HepG2 (cell line): ENCODE measurements around the gene IFNA8. TPM values are rescaled to one million over a fixed set of nuclear protein-coding genes. Genes with fewer than 3 reads are reported as not detected.
A peak's percentile ranks its signal among the peaks of the same experiment; 100 is the strongest.

Experiments
- ATAC-seq: fragments of 200-7000 bp; cut with Tn5 transposase; 3 replicates; pipeline ENCODE4 v1.9.1; 2020; ENCODE audit warnings: mild to moderate bottlenecking, moderate library complexity
- BruUV-seq: library from RNA; stranded (reverse); fragments of 400-500 nt; replicated peaks from 2 replicates; lab custom pipeline; 2021; lab: Mats Ljungman, UMichigan
- CTCF ChIA-PET: fragments of 300-600 bp; formaldehyde crosslinking; extraction: SDS; loops from one replicate; lab custom pipeline; 2021; ENCODE audit warnings: low total read pairs, inconsistent platforms, low intra/inter-chr PET ratio; lab: Yijun Ruan, JAX
- POLR2A ChIA-PET: fragments of 350-600 bp; sonication (Branson Sonifier 250); formaldehyde crosslinking; loops from one replicate; lab custom pipeline; 2020; ENCODE audit warnings: antibody characterized with exemption, inconsistent platforms; lab: Yijun Ruan, JAX
- DNase-seq: peaks from one replicate; pipeline ENCODE4 v3.0.0-alpha.2; 2015; ENCODE audit warnings: low spot score
- FAIRE-seq: peaks from 3 replicates; lab custom pipeline; 2011; peaks lifted over from hg19 to GRCh38; lab: Jason Lieb, UNC
- H2AFZ ChIP-seq: one replicate; pipeline ENCODE4 v1.6.1; 2011; ENCODE audit warnings: low read length, inconsistent platforms
- H3K27ac ChIP-seq: fragments of 300-600 bp; 3 replicates; pipeline ENCODE4 v1.8.0; 2011; ENCODE audit warnings: mixed run types, mild to moderate bottlenecking, mixed read lengths, low read length, inconsistent platforms; ENCODE audit not compliant: insufficient read depth; ENCODE audit errors: extremely low read length
- H3K27me3 ChIP-seq, 2 experiments: fragments of 200-600 bp in 1 of 2; 2 replicates in 1 of 2; 3 replicates in 1 of 2; pipeline versions ENCODE4 v1.6.0 to v1.8.0; 2011; ENCODE audit warnings: low read length in 2 of 2, mild to moderate bottlenecking in 2 of 2, moderate library complexity in 2 of 2, inconsistent platforms in 1 of 2; ENCODE audit not compliant: insufficient read depth in 2 of 2, control insufficient read depth in 1 of 2
- H3K36me3 ChIP-seq, 2 experiments: fragments of 200-600 bp in 1 of 2; replicated peaks in 1 of 2; 2 replicates in 1 of 2; 3 replicates in 1 of 2; pipeline versions ENCODE4 v1.5.1 to v1.8.0; 2011; ENCODE audit warnings: low read length in 2 of 2, inconsistent platforms in 1 of 2; ENCODE audit not compliant: insufficient read depth in 2 of 2, control insufficient read depth in 1 of 2
- H3K4me1 ChIP-seq: 2 replicates; pipeline ENCODE4 v1.5.1; 2012; ENCODE audit warnings: low read length, inconsistent platforms; ENCODE audit not compliant: insufficient read depth
- H3K4me2 ChIP-seq: 2 replicates; pipeline ENCODE4 v1.6.0; 2011; ENCODE audit warnings: low read depth, low read length, inconsistent platforms
- H3K4me3 ChIP-seq, 3 experiments: fragments of 200-600 bp in 1 of 3; sonication (generic), shearing (Covaris generic) in 1 of 3; replicated peaks in 1 of 3; 2 replicates each; pipeline ENCODE4 v1.5.1; 2011 to 2016; ENCODE audit warnings: low read length in 3 of 3, inconsistent platforms in 2 of 3, low read depth in 2 of 3, mild to moderate bottlenecking in 2 of 3, control low read depth in 1 of 3, mixed read lengths in 1 of 3; ENCODE audit not compliant: insufficient read depth in 1 of 3
- H3K79me2 ChIP-seq: one replicate; pipeline ENCODE4 v1.6.1; 2011; ENCODE audit warnings: low read length, inconsistent platforms; ENCODE audit not compliant: insufficient read depth
- H3K9ac ChIP-seq: 2 replicates; pipeline ENCODE4 v1.6.0; 2011; ENCODE audit warnings: mild to moderate bottlenecking, low read depth, low read length, inconsistent platforms; ENCODE audit not compliant: insufficient read depth
- H3K9me3 ChIP-seq: 2 replicates; pipeline ENCODE4 v1.5.1; 2012; ENCODE audit warnings: mild to moderate bottlenecking, low read length
- H4K20me1 ChIP-seq: 2 replicates; pipeline ENCODE4 v1.6.0; 2011; ENCODE audit warnings: inconsistent platforms, mild to moderate bottlenecking, low read length, moderate library complexity; ENCODE audit not compliant: insufficient read depth
- KLF15 ChIP-seq: sonication (generic); formaldehyde crosslinking; IDR thresholded peaks from 2 replicates; pipeline ENCODE4 v1.8.1; 2023; ENCODE audit warnings: borderline replicate concordance, mild to moderate bottlenecking, inconsistent platforms, missing genetic modification reagents, mixed read lengths
- MAFK ChIP-seq, 2 experiments: IDR thresholded peaks in 1 of 2; conservative IDR thresholded peaks in 1 of 2; 2 replicates each; pipeline ENCODE4 v1.6.1; 2011; ENCODE audit warnings: improper control_type of control experiment in 2 of 2, low read length in 2 of 2
- WGBS: methylation state at CpG from one replicate; pipeline ENCODE4 v1.1.6; 2017; ENCODE audit warnings: low lambda C conversion rate; 5-methylcytosine and 5-hydroxymethylcytosine counted together
- in situ Hi-C: cut with HindIII; loops from 2 replicates; pipeline ENCODE4 v1.10.0; 2017; ENCODE audit warnings: low pct_unique_long_range_greater_than_20kb; ENCODE audit not compliant: extremely low pct_ligation_motif_present
- intact Hi-C: fragments of 100-400 bp; cut with micrococcal nuclease; formaldehyde crosslinking; loops from one replicate; pipeline ENCODE4 v1.10.0; 2022; ENCODE audit not compliant: unreplicated experiment
- polyA plus RNA-seq, 8 experiments: library from polyadenylated mRNA; depleted of rRNA in 3 of 8; stranded (reverse) in 7 of 8; unstranded in 1 of 8; fragments of >200 nt; fragmentation: Illumina TruSeq in 4 of 8; extraction: Trizol in 4 of 8; gene quantifications; 2 replicates each; pipeline versions ENCODE4 v1.2.1 to v1.2.3, GENCODE V29; 2011 to 2016; ENCODE audit warnings: low read depth in 4 of 8, missing spikeins in 1 of 8, mixed read lengths in 1 of 8; ENCODE audit not compliant: insufficient read depth in 1 of 8
- total RNA-seq, 5 experiments: library from RNA; depleted of rRNA; stranded (reverse); fragments of >200 nt; fragmentation: Illumina TruSeq; extraction: Trizol; gene quantifications; 2 replicates each; pipeline ENCODE4 v1.2.3, GENCODE V29; 2016; ENCODE audit warnings: low read depth in 1 of 5
- TF ChIP-seq, protein P1 (sequence below): IDR thresholded peaks from 2 replicates; pipeline ENCODE4 v1.6.1; 2016; ENCODE audit warnings: low read depth

IFNA8 gene
- total and polyA plus RNA-seq, 2 of the 13 experiments (the other 11 are each of a cell fraction or from before 2014, with no cell fraction given) = not detected

DNA sequence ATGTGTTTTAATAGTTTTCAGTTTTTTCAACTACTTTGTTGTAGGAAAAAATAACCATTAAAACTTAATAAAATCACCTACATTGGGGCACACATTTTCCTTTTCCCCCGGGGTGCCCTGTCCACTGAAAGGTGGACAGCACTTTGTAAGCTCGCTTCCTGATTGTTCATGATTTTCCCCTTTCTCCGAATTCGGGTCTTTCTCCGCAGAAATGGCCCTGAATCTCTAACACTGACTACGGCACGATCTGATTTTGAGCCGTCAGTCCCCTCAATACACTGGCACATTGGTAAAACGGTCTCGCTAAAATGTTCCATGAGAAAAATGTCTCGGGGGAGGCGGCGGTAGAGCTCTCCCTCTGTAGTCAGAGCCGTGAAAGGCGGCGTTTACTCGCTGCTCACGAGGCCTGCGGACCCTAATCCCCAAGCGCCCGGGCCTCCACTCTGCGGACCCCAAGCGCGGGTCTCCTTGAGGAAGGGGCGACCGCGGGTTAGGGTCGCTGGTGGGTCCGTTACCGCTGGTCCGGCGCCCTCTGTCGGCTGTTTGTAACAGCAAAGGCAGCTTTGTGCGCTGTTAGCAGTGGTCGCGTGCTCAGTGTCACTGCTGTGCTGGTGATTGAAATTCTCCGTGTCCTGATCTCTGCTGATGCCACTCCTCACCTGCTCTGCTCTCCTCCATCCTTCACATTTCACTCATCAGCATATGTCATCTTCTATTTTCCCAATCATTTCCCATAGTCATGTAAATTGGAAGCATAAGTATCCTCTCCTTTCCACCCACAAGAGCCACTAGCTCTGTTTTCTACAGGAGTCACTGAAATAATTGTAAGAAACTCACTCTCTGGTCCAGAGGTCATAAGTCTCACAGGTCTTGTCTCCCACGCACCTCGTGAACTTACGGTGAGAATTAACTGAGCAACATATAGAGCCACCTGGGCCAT lies 12.9 kb upstream of the IFNA8 start (continued):
- TF ChIP-seq, protein P1, sequence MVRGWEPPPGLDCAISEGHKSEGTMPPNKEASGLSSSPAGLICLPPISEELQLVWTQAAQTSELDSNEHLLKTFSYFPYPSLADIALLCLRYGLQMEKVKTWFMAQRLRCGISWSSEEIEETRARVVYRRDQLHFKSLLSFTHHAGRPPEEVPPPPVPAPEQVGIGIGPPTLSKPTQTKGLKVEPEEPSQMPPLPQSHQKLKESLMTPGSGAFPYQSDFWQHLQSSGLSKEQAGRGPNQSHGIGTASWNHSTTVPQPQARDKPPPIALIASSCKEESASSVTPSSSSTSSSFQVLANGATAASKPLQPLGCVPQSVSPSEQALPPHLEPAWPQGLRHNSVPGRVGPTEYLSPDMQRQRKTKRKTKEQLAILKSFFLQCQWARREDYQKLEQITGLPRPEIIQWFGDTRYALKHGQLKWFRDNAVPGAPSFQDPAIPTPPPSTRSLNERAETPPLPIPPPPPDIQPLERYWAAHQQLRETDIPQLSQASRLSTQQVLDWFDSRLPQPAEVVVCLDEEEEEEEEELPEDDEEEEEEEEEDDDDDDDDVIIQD (CRISPR knock-in tag) = no peak

DNA sequence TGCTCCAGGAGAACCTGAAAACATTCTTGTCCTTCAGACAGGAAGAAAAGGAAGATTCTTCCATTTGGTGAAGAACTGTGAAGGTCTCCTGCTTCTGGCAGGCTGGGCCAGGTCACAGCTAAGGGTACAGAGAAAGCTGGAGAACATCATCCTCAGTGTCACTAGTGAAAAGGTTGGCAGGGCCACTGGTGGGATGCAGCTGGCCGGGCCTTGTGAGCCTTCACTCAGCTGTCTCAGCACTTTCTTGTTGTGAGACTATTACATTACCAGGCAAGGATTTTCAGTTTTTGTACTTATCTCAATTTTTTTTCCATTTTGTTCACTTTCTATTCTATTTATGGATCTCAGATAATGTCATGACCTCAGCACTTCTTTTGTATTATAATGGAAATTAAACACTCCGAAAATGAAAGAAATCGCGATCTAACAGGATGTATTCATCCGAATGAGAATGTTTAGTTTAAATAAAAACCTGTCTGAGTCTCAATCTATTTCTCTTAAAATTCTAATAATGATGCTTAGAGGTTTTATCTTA lies 9.9 kb upstream of the IFNA8 start:
- no peak overlapping the region for H2AFZ ChIP-seq
- POLR2A ChIA-PET = no interaction called here
- peaks cover 0 to 1% of the 10 kb centered on the region in 2 experiments; a peak in 1 of 5 replicates for H3K27me3 ChIP-seq
- FAIRE-seq (no peak), DNase-seq (no peak), ATAC-seq (no peak)
- intact Hi-C loops (loop anchor here (5.0 kb wide), 2 partner anchors 147 to 162 kb away; no protein-coding TSS in a partner anchor), in situ Hi-C loops (loop anchor here (5.0 kb wide), 1 partner anchor 82 kb away; no protein-coding TSS in a partner anchor)
- WGBS = 41% methylated on average over 5 of the region's 5 CpGs
- no peak overlapping the region for H3K27ac ChIP-seq
- no peaks in the 10 kb centered on the region for H3K36me3 ChIP-seq
- CTCF ChIA-PET = no interaction called here
- H4K20me1 ChIP-seq = no peaks in the 10 kb centered on the region
- H3K9ac ChIP-seq = no peak overlapping the region
- TF ChIP-seq KLF15 (CRISPR knock-in tag) = no peak
- TF ChIP-seq MAFK (conservative IDR thresholded peaks at IDR 0.05 in 1 of 2, IDR thresholded peaks at IDR 0.05 in 1 of 2; ENCODE audit: low read length in 2 of 2) = peak in 1 of 2 experiments; percentile 32; a peak in 1 of 4 replicates
- no peaks in the 10 kb centered on the region for H3K9me3 ChIP-seq
- no peak overlapping the region; the same call in 1 of the 2 replicates for H3K4me2 ChIP-seq
- H3K4me1 ChIP-seq = no peaks in the 10 kb centered on the region
- no TSS peak for BruUV-seq
- H3K4me3 ChIP-seq = no peak overlapping the region
- no peaks in the 10 kb centered on the region for H3K79me2 ChIP-seq
